ENCODE measurements around the gene PRPF38B. TPM values are rescaled to one million over a fixed set of nuclear protein-coding genes. Genes with fewer than 3 reads are reported as not detected.

The PRPF38B gene
- total and polyA plus RNA-seq, 9 of the 15 experiments (the other 6 are each of a cell fraction or from before 2014, with no cell fraction given): 25.3 to 85.5 (median 66.4) TPM

DNA sequence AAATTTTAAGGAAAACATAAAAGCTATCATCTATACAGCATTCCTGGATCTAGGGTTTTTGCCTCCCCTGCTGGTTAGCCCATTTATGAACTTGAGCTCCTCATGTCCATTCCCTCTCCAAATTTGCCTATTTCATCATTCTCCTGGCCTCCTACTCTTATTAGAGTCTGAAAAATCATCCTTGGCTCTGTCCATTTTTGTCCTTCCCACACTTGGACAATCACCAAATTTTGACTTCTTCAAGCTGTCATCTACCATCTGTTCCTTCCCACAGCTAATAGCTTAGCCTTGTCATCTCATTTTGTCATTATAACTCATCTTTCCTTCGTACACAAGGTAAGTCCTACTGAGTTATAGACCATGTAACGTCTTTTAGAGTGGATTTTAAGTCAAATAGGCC is 29.0 kb upstream of the PRPF38B start:
- FAIRE-seq (no peak), ATAC-seq (no peak), DNase-seq (ENCODE audit: extremely low read depth in 1 of 4, low spot score in 3 of 4) (no peak)
- no peaks in the 10 kb centered on the region for H3K27me3 ChIP-seq (ENCODE audit: control insufficient read depth in 2 of 2, insufficient read depth in 2 of 2, low read length in 2 of 2)
- H3K36me3 ChIP-seq (ENCODE audit: control insufficient read depth, insufficient read depth, low read length): no peaks in the 10 kb centered on the region
- no peaks in the 10 kb centered on the region for H3K9me3 ChIP-seq (replicated peaks; ENCODE audit: control insufficient read depth, insufficient read depth, low read depth, low read length)
- no peak overlapping the region for H3K4me3 ChIP-seq
- H3K79me2 ChIP-seq (ENCODE audit: control insufficient read depth, insufficient read depth, low read length): no peaks in the 10 kb centered on the region
- H2AFZ ChIP-seq (ENCODE audit: low read depth, low read length): no peak overlapping the region
- no peak overlapping the region for H3K9ac ChIP-seq (ENCODE audit: insufficient read depth in 1 of 2, low read depth in 2 of 2, low read length in 2 of 2)
- POLR2A ChIA-PET: no interaction called here
- CTCF ChIA-PET (ENCODE audit: low intra/inter-chr PET ratio): no interaction called here
- in situ Hi-C loops (cut with MboI) (no loop called here), intact Hi-C loops (cut with micrococcal nuclease) (no loop called here)
- no peaks in the 10 kb centered on the region for H3K9me1 ChIP-seq (ENCODE audit: control insufficient read depth, insufficient read depth, low read length)
- TF ChIP-seq HOXB6 (CRISPR knock-in tag; IDR thresholded peaks at IDR 0.05; ENCODE audit: borderline replicate concordance) (no peak), HDAC6 (IDR thresholded peaks at IDR 0.05; ENCODE audit: low read depth, low read length) (no peak), ZBTB8A (IDR thresholded peaks at IDR 0.05; ENCODE audit: partially characterized antibody) (no peak), MTF1 (CRISPR knock-in tag; IDR thresholded peaks at IDR 0.05; ENCODE audit: borderline replicate concordance) (no peak), GTF2E2 (tag; IDR thresholded peaks at IDR 0.05) (no peak), TOE1 (IDR thresholded peaks at IDR 0.05; ENCODE audit: borderline replicate concordance) (no peak), TOE1 (CRISPR knock-in tag; IDR thresholded peaks at IDR 0.05; ENCODE audit: borderline replicate concordance, low read depth) (no peak), ZNF175 (CRISPR knock-in tag; IDR thresholded peaks at IDR 0.05; ENCODE audit: low read depth) (no peak)
- TF ChIP-seq, protein P1, sequence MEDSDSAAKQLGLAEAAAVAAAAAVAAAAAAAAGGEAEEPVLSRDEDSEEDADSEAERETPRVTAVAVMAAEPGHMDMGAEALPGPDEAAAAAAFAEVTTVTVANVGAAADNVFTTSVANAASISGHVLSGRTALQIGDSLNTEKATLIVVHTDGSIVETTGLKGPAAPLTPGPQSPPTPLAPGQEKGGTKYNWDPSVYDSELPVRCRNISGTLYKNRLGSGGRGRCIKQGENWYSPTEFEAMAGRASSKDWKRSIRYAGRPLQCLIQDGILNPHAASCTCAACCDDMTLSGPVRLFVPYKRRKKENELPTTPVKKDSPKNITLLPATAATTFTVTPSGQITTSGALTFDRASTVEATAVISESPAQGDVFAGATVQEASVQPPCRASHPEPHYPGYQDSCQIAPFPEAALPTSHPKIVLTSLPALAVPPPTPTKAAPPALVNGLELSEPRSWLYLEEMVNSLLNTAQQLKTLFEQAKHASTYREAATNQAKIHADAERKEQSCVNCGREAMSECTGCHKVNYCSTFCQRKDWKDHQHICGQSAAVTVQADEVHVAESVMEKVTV (CRISPR knock-in tag; IDR thresholded peaks at IDR 0.05): no peak
- H3K27ac ChIP-seq (ENCODE audit: extremely low read depth, low read depth, low read length): no peak overlapping the region
- no peak overlapping the region for H3K4me2 ChIP-seq (ENCODE audit: insufficient read depth, low read length)
- H4K20me1 ChIP-seq (replicated peaks; ENCODE audit: control insufficient read depth, insufficient read depth, low read length): no peaks in the 10 kb centered on the region
- no TSS peak for BruUV-seq (replicated peaks)
- no peaks in the 10 kb centered on the region for H3K4me1 ChIP-seq (replicated peaks in 1 of 2; ENCODE audit: control insufficient read depth in 2 of 2, insufficient read depth in 2 of 2, low read length in 2 of 2)
- 12% methylated on average over 2 of the region's 2 CpGs for WGBS (ENCODE audit: insufficient coverage, low coverage, missing lambda C conversion rate)

All from K562 (cell line).